ENCODE results near the gene SFXN5.

- TF ChIP-seq CTCF (optimal IDR thresholded peaks at IDR 0.05 in 1 of 3, IDR thresholded peaks at IDR 0.05 in 1 of 3, conservative IDR thresholded peaks at IDR 0.05 in 1 of 3; ENCODE audit: extremely low read depth in 1 of 3, insufficient read depth in 2 of 3, low read length in 3 of 3) (no peak), EZH2 (IDR thresholded peaks at IDR 0.05; ENCODE audit: low read length) (no peak)
Observed at GRCh38 chr2:72933646-72934151, 137.8 kb downstream of the SFXN5 start.
